Stomach (tissue), 9 donors: ENCODE data around the gene PNPLA6. TPM values are rescaled to one million over a fixed set of nuclear protein-coding genes. Genes with fewer than 3 reads are reported as not detected.

Experiments used
- DNase-seq, 2 donors: peaks; one replicate each; pipeline versions ENCODE4 v3.0.0 to v3.0.0-alpha.2; 2013 to 2019
- H3K27ac ChIP-seq, 5 donors: fragments of 200-600 bp in 4 of 5; sonication (generic) in 4 of 5; one replicate each; pipeline ENCODE4 v1.5.1; 2013 to 2019; ENCODE audit warnings: mild to moderate bottlenecking in 1 of 5, moderate library complexity in 1 of 5
- H3K27me3 ChIP-seq, 3 donors: fragments of 200-600 bp; sonication (generic); one replicate each; pipeline ENCODE4 v1.5.1; 2017 to 2019; ENCODE audit warnings: mixed run types in 1 of 3
- H3K36me3 ChIP-seq, 4 donors: fragments of 200-600 bp; sonication (generic); 1 replicate in 3 of 4; 2 replicates in 1 of 4; pipeline ENCODE4 v1.5.1; 2016 to 2019
- H3K4me1 ChIP-seq, 4 donors: fragments of 200-600 bp; sonication (generic); one replicate each; pipeline ENCODE4 v1.5.1; 2016 to 2019
- H3K4me3 ChIP-seq, 4 donors: fragments of 200-600 bp; sonication (generic) in 3 of 4; one replicate each; pipeline ENCODE4 v1.5.1; 2016 to 2019; ENCODE audit warnings: mild to moderate bottlenecking in 1 of 4
- H3K9me3 ChIP-seq, 4 donors: fragments of 200-600 bp; sonication (generic); one replicate each; pipeline ENCODE4 v1.5.1; 2016 to 2019
- CTCF ChIP-seq, 7 experiments: fragments of 450-650 bp in 4 of 7; fragments of 200-600 bp in 3 of 7; sonication (generic) in 3 of 7; IDR thresholded peaks; one replicate each; pipeline ENCODE4 v1.5.1; 2016 to 2019; ENCODE audit warnings: antibody characterized with exemption in 7 of 7, control low read depth in 2 of 7, mild to moderate bottlenecking in 1 of 7
- EP300 ChIP-seq: sonication (generic); formaldehyde crosslinking; IDR thresholded peaks from one replicate; pipeline ENCODE4 v1.6.1; 2017; ENCODE audit warnings: antibody characterized with exemption
- POLR2A ChIP-seq, 4 donors: fragments of 450-650 bp; IDR thresholded peaks; one replicate each; pipeline ENCODE4 v1.6.1; 2016; ENCODE audit warnings: antibody characterized with exemption in 4 of 4, control low read depth in 2 of 4, mild to moderate bottlenecking in 1 of 4, moderate library complexity in 1 of 4
- POLR2AphosphoS5 ChIP-seq, 3 donors: sonication (generic); formaldehyde crosslinking; IDR thresholded peaks; one replicate each; pipeline ENCODE4 v1.6.1; 2016; ENCODE audit warnings: antibody characterized with exemption in 3 of 3
- WGBS, 5 donors: extraction: QIAGEN DNeasy Blood & Tissue Kit in 3 of 5; methylation state at CpG; one replicate each; pipeline versions ENCODE4 v1.1.5 to v1.1.7; 2013 to 2018; 5-methylcytosine and 5-hydroxymethylcytosine counted together
- intact Hi-C: fragments of 100-400 bp; cut with DNase I; formaldehyde crosslinking; loops from one replicate; pipeline ENCODE4 v1.15.1; 2023; ENCODE audit warnings: low total_unique reads
- polyA plus RNA-seq, 3 donors: library from polyadenylated mRNA; stranded (reverse); fragments of 200-250 nt; gene quantifications; one replicate each; pipeline ENCODE4 v1.2.3, GENCODE V29; 2013
- total RNA-seq, 5 donors: library from RNA; depleted of rRNA; stranded (reverse); fragments of >200 nt; gene quantifications; one replicate each; pipeline versions ENCODE4 v1.1.0 to v1.2.3, GENCODE V29; 2014 to 2016
- donor health status: healthy with polysubstance abuse.
- donor health status: Bipolar disorder and iron deficiency.
- donor health status: healthy.

Gene PNPLA6
- total and polyA plus RNA-seq, 8 donors, result 15.2 to 357 (median 44.3) TPM

- H3K27ac ChIP-seq, result no peak overlapping the region
- intact Hi-C loops, result no loop called here
Measured at GRCh38 chr19:7600721-7601120, 65.2 kb downstream of the PNPLA6 start.

GRCh38 chr19:7602240-7602934 is 66.9 kb downstream of the PNPLA6 start:
- peak; percentile 61 to 81 for DNase-seq
- Histone ChIP-seq H3K9me3 (no peaks in the 10 kb centered on the region), H3K4me3 (no peak overlapping the region), H3K4me1 (peaks cover 0 to 42% (median 36%) of the 10 kb centered on the region in 4 donors), H3K27me3 (peaks cover 0 to 68% (median under 1%) of the 10 kb centered on the region in 3 donors), H3K36me3 (peaks cover 0 to 24% (median 12%) of the 10 kb centered on the region in 4 donors), H3K27ac (peak overlapping the region; percentile 46 to 77 (median 66))
- no peak for TF ChIP-seq CTCF (IDR thresholded peaks at IDR 0.05)
- peak in 1 of 3 donors; percentile 16 for TF ChIP-seq POLR2AphosphoS5 (IDR thresholded peaks at IDR 0.05)
- 22 to 35% (median 32%) methylated on average over 14 to 15 of the region's 15 CpGs for WGBS, 5 donors
- intact Hi-C loops, result no loop called here

More at GRCh38 chr19:7600721-7601120, 65.2 kb downstream of the PNPLA6 start:
- no peak overlapping the region for H3K4me3 ChIP-seq
- peaks cover 0 to 7% (median 4%) of the 10 kb centered on the region in 4 donors for H3K36me3 ChIP-seq
- H3K9me3 ChIP-seq, result no peaks in the 10 kb centered on the region
- H3K4me1 ChIP-seq, result peaks cover 0 to 54% (median 48%) of the 10 kb centered on the region in 4 donors
- TF ChIP-seq CTCF (IDR thresholded peaks at IDR 0.05) (no peak), POLR2A (IDR thresholded peaks at IDR 0.05) (no peak), POLR2AphosphoS5 (IDR thresholded peaks at IDR 0.05) (no peak), EP300 (no peak)
- H3K27me3 ChIP-seq, result peaks cover 0 to 76% (median 13%) of the 10 kb centered on the region in 3 donors
- DNase-seq, result no peak

GRCh38 chr19:7602935-7603497 is 67.5 kb downstream of the PNPLA6 start:
- no peak for DNase-seq
- intact Hi-C loops, result no loop called here
- 33 to 72% (median 37%) methylated on average over 11 of the region's 11 CpGs for WGBS, 5 donors
- peaks cover 0 to 36% (median 29%) of the 10 kb centered on the region in 4 donors for H3K4me1 ChIP-seq
- H3K36me3 ChIP-seq, result peaks cover 0 to 30% (median 18%) of the 10 kb centered on the region in 4 donors
- no peaks in the 10 kb centered on the region for H3K9me3 ChIP-seq
- TF ChIP-seq CTCF (IDR thresholded peaks at IDR 0.05) (no peak), POLR2AphosphoS5 (IDR thresholded peaks at IDR 0.05) (no peak)
- H3K27me3 ChIP-seq, result peaks cover 0 to 62% (median 0%) of the 10 kb centered on the region in 3 donors
- peak overlapping the region in 4 of 5 donors; percentile 57 to 77 (median 70) for H3K27ac ChIP-seq
- H3K4me3 ChIP-seq, result no peak overlapping the region

- Histone ChIP-seq H3K27me3 (peaks cover 0 to 53% (median 0%) of the 10 kb centered on the region in 3 donors), H3K9me3 (no peaks in the 10 kb centered on the region), H3K36me3 (peaks cover 0 to 38% (median 27%) of the 10 kb centered on the region in 4 donors), H3K4me1 (peaks cover 0 to 31% (median 26%) of the 10 kb centered on the region in 4 donors), H3K27ac (peak overlapping the region in 4 of 5 donors; percentile 57 to 77 (median 70)), H3K4me3 (no peak overlapping the region)
- WGBS, 5 donors, result 31 to 60% (median 46%) methylated on average over 9 of the region's 9 CpGs
- no peak for TF ChIP-seq CTCF (IDR thresholded peaks at IDR 0.05)
- TF ChIP-seq EP300, result no peak
- TF ChIP-seq POLR2A (IDR thresholded peaks at IDR 0.05), result no peak
- TF ChIP-seq POLR2AphosphoS5 (IDR thresholded peaks at IDR 0.05), result no peak
- intact Hi-C loops, result no loop called here
- no peak for DNase-seq
Measured at GRCh38 chr19:7603919-7604318, 68.4 kb downstream of the PNPLA6 start.
